Fibroblast of the aortic adventitia (primary cell): ENCODE measurements around the gene WLS. TPM values are rescaled to one million over a fixed set of nuclear protein-coding genes. Genes with fewer than 3 reads are reported as not detected.
"Not testable (repeated sequence)": the region's sequence is repeated elsewhere in the genome, so short reads cannot be mapped to it uniquely, and the experiment has no call there.

Experiments used
- DNase-seq: peaks from one replicate; pipeline ENCODE4 v3.0.0-alpha.2; 2010; ENCODE audit warnings: low read depth
- H3K4me3 ChIP-seq: 2 replicates; pipeline ENCODE4 v1.5.1; 2011; ENCODE audit warnings: low read depth, mild to moderate bottlenecking, control low read depth, low read length, moderate library complexity
- total RNA-seq: library from RNA; depleted of rRNA; stranded (reverse); fragments of >200 nt; gene quantifications from 2 replicates; pipeline ENCODE4 v1.2.3, GENCODE V29; 2012; ENCODE audit warnings: low replicate concordance
- TF ChIP-seq, protein P1 (sequence below): IDR thresholded peaks from 2 replicates; pipeline ENCODE4 v1.5.1; 2011; ENCODE audit warnings: mild to moderate bottlenecking, low read length, control low read depth, inconsistent platforms; ENCODE audit not compliant: insufficient read depth

The WLS gene
- total RNA-seq, 1 donor, result 235 TPM

DNA sequence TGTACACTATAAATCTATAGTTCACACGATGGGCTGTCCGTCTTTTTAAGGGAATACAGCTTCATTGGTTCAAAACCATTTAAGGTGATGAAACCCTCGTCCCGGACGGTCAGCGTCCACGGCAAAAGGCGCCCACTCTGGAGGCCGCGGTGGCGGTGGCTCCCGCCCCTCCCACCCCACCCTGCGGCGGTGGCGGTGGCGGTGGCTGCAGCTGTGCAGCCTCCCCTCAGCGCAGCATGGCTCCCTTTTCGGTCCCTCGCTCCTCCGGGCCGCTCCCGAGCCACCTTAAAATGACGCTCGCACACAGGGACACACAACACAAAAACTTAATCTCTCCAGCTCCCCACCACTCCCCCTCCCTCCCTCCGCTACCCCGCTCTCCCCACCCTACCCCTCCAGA, 69.1 kb downstream of the WLS start:
- no peak overlapping the region for H3K4me3 ChIP-seq
- TF ChIP-seq, protein P1, sequence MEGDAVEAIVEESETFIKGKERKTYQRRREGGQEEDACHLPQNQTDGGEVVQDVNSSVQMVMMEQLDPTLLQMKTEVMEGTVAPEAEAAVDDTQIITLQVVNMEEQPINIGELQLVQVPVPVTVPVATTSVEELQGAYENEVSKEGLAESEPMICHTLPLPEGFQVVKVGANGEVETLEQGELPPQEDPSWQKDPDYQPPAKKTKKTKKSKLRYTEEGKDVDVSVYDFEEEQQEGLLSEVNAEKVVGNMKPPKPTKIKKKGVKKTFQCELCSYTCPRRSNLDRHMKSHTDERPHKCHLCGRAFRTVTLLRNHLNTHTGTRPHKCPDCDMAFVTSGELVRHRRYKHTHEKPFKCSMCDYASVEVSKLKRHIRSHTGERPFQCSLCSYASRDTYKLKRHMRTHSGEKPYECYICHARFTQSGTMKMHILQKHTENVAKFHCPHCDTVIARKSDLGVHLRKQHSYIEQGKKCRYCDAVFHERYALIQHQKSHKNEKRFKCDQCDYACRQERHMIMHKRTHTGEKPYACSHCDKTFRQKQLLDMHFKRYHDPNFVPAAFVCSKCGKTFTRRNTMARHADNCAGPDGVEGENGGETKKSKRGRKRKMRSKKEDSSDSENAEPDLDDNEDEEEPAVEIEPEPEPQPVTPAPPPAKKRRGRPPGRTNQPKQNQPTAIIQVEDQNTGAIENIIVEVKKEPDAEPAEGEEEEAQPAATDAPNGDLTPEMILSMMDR, result no peak
- no peak for DNase-seq

DNA sequence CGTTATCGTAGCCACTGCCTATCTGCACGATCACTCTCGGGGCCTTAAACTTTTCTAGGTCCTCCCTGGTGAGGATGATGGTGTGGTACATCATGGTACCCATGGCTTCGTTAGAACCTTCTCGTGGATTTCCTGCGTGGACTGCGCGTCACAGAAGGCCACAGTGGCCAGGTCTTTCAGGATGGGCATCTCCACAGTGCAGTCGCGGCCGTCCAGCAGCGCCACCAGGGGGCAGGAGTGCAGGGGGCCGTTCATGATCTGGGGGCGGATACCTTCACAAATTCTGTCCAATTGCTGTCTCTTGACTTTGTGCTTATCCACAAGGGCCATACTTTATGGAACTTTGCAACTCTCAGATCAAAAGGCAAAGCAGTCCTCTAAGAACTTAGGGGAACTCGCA, 69.6 kb downstream of the WLS start:
- no peak overlapping the region for H3K4me3 ChIP-seq
- DNase-seq, result no peak
- TF ChIP-seq, protein P1, result peak; percentile 17

DNA sequence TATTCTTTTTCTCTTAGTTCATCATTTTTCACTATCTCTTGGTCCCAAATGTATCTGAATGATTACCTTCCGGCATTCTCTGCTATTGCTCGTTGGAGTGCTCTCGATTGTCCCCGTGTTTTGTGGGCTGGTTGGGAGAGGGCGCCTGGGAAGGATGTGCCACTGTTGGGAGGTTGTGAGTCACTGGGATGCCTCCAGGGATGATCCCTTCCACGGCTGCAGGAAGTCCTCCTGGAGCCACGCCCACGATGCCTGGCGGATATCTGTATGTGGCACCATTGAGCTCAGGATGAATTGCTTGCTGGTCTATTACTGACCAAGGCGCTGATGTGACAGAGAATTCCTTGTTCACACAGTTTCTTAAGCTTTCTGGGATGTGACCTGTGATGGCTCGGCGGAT, 70.7 kb downstream of the WLS start:
- H3K4me3 ChIP-seq, DNase-seq: not testable (repeated sequence)

DNA sequence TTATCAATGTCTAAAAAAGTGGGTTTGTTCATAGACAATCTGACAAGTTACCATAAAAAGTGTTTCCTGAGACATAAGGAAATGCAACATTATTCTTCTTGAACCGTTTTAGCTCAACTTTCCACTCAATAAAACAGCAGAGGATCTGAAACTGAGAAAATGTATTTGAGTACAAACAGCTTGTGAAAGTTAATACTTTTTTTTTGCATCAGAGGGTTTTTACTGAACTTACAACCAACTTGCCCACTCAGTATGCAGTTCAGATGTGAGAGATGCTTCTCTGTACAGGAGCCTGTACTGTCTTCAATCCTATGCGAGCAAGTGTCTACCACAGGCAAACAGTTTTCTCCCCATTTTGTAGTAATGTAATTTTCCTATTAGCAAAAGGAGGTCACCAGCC, 71.4 kb downstream of the WLS start:
- DNase-seq, H3K4me3 ChIP-seq: not testable (repeated sequence)

DNA sequence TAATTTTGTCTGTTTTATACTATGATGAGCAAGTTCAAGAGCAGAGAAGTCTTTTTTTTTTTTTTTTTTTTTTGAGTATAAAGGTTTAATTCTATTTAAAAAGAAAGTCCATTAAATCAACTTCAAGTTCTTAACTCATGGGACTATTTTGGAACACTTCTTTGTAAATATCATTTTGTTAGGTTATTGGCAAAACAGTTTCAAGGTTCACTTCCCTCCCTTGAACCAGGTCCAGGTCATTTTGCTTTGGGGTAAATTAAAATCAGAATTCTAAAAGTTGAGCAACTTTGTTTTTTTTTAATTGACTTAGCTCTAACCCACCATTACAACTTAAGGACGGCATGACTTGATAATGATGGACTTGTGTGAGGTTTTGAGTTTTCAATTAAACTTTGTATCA, 72.3 kb downstream of the WLS start:
- no peak overlapping the region for H3K4me3 ChIP-seq
- DNase-seq, result no peak
- TF ChIP-seq, protein P1, result no peak

DNA sequence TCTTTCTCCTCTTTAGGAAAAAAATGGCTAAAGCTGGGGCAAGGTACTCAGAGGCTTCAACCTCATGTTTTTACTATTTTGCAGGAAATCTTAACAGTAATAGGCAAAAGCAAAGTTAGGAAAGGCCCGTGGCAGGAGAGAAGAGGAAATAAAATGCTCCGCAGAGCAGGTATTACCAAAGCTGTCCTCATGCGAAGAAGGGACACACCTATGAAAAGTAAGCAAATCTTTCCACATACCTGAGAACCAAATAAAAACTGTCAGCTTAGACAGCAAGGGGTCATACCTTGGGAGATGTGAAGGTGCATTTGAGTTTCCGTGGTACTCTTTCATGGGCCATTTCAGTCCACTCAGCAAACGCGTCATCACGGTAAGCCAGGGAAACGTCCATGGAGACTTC, 73.5 kb downstream of the WLS start:
- no peak overlapping the region for H3K4me3 ChIP-seq
- TF ChIP-seq, protein P1, result no peak
- DNase-seq, result no peak

DNA sequence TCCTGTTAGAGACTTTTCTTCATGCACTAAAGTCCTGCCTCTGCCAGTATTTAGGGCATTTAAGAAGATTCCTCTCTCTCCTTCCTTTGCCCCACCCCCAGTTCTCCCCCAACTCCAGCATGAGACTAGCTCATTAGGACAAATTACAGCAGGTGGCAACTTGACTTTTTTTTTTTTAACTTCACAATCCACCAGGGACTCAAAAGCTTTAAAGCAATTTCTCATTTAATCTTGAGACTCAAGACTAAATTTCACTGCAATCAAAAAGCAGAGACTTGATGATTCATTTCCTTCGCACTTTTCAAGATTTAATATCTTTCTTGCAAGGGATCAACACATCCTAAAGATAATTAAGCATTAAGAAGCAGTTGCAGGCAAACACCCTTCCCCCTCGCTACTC, 74.9 kb downstream of the WLS start:
- TF ChIP-seq, protein P1, result no peak
- no peak for DNase-seq
- no peak overlapping the region for H3K4me3 ChIP-seq

DNA sequence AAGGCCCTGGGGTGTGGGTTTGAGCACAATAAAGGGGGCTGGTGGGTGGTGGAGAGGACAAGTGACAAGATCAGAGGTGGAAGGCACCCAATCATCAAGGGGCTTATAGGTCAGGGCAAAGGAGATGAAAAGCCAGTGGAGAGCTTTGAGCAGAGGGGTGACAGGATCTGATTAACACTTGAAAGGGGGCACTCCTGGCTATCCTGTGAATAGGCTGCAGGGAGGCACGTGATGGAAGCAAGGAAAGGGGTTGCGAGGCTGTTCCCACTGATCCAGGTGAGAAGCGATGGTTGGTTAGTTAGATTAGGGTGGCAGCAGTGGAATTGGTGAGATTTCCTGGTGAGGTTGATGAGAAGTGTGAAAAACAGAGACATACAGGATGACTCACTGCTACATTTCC, 80.6 kb downstream of the WLS start:
- DNase-seq, result no peak
- H3K4me3 ChIP-seq, result no peak overlapping the region
- TF ChIP-seq, protein P1, result no peak
